Glomerular visceral epithelial cell (primary cell): ENCODE measurements around the gene CBL.

Source experiments
- DNase-seq: peaks from one replicate; pipeline ENCODE4 v3.0.0-alpha.2; 2016; ENCODE audit errors: extremely low spot score

Gene CBL

GRCh38 chr11:119347242-119347641 lies 141.1 kb downstream of the CBL start:
- DNase-seq = no peak

- DNase-seq = no peak
Observed at GRCh38 chr11:119347940-119348605, 141.9 kb downstream of the CBL start.

- no peak for DNase-seq
Observed at GRCh38 chr11:119350302-119350701, 144.2 kb downstream of the CBL start.

- no peak for DNase-seq
Observed at GRCh38 chr11:119351232-119351631, 145.1 kb downstream of the CBL start.

GRCh38 chr11:119352857-119353260 lies 146.7 kb downstream of the CBL start:
- DNase-seq = no peak

- DNase-seq = no peak
Observed at GRCh38 chr11:119355091-119355843, 149.1 kb downstream of the CBL start.

GRCh38 chr11:119356349-119357031 lies 150.4 kb downstream of the CBL start:
- DNase-seq = peak; percentile 51

- no peak for DNase-seq
Observed at GRCh38 chr11:119357074-119357473, 150.9 kb downstream of the CBL start.
